NCI-H345 (cell line): ENCODE measurements around the gene TUG1.

Experiments
- DNase-seq: peaks from one replicate; lab custom pipeline; 2025; lab: John Stamatoyannopoulos, UW

TUG1 gene

DNA sequence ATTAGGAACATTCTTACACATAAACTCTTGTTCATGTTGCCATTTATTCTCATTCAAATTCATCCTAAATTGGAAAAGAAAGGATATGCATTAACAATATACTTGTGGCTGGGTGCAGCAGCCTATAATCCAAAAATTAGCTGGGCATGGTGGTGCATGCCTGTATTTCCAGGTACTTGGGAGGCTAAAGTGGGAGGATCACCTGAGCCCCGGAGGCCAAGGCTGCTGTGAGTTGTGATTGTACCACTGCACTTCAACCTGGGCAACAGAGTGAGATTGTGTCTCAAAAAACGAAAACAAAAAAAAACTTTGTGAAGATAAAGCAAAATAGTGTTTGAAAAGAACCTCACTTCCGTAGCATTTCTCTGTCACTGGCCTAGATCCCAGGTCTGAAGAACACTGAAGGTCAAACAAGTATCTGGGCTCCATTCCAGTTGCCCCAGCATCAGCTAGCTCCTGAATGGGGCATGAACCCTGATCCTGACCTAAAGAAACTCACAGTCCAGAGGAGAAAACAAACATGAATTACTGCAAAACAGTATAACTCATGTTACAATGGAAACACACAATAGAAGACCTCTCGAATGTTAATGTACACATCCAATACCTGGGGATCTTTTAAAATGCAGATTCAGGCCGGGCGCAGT is 32.2 kb downstream of the TUG1 start:
- DNase-seq, result no peak

DNA sequence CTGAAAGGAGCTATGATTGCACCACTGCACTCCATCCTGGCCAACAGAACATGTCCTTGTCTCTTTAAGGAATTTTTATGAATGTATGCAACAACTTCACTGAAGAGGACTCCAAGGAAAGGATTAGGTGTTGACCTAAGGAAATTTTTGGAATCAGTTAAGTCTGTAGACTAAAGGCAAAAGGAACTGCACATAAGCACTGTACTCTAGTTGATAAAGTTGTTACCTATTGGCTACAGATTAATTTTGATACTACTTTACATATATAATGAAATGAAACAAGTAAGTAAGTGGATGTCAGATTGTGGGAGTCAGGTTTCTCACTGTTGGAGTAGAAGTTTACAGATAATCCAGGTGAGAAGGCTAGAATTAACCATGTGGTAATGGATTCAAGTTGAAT is 36.5 kb downstream of the TUG1 start:
- DNase-seq, result no peak

DNA sequence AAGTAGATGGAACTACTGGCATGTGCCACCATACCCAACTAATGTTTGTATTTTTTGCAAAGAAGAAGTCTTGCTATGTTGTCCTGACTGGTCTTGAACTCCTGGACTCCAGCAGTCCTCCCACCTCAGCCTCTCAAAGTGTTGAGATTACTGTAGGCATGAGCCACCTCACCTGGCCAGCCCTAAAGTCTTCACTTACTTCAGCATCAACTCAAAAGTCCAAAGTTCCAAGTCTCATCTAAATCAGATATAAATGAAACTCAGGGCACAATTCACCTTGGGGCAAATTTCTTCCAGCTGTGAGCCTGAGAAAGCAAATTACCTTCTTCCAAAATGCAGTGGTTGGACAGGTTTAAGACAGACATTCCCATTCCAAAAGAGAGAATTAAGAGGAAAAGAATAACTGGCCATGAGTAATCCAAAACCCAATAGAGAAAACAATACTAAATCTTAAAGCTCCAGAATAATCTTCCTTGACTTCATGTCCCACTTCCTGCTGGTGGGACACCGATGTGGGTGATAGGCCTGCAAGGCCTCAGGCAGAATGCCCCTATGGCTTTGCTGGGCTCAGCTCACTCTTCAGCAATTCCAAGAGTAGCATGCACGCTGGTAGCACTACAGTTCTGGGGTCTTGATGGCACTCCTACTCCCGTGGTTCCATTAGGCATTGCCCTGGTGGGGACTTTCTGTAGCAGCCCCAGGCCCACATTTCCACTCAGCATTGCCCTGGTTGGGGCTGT is 50.3 kb downstream of the TUG1 start:
- DNase-seq, result no peak

DNA sequence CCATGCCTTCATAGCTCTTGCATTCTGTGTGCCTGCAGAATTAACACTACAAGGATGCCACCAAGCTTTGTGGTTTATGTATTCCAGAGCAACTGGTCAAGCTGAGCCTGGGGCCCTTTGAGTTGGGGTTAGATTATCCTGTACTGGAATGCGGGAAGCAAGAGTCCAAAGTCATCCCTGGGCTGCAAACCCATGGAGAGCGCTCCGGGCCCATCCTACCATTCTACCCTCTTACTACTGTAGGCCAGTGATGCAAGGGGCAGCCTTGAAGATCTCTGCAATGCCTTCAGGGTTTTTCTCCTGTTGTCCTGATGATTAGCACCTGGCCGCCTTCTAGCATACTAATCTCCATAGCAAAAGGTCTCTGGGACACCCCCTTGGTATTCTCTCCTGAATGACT is 51.3 kb downstream of the TUG1 start:
- DNase-seq, result no peak

DNA sequence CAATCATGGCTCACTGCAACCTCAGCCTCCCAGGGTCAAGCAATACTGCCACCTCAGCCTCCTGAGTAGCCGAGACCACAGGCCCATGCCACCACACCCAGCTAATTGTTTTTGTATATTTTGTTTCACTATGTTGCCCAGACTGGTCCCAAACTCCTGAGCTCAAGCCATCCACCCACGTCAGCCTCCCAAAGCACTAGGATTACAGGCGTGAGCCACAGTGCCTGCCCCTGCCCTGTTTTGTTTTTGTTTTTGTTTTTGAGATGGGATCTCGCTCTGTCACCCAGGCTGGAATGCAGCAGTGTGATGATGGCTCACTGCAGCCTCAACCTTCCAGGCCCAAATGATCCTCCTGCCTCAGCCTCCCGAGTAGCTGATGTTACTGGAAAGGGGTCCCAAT is 53.5 kb downstream of the TUG1 start:
- no peak for DNase-seq
